ENCODE results near the gene ARV1. TPM values are rescaled to one million over a fixed set of nuclear protein-coding genes. Genes with fewer than 3 reads are reported as not detected.

ARV1 gene
- total RNA-seq, 2 experiments from 2014 or later: 1.5 to 1.8 TPM

- DNase-seq: no peak
- no peaks in the 10 kb centered on the region for H3K27me3 ChIP-seq (ENCODE audit: control insufficient read depth in 1 of 2, insufficient read depth in 2 of 2, low read length in 2 of 2)
- H3K4me3 Mint-ChIP-seq: no peak overlapping the region
- intact Hi-C loops (cut with DNase I, micrococcal nuclease): loop anchor here in 1 of 2 experiments (10.0 kb wide), 1 partner anchor 327 kb away; the partner anchor contains the start of gene COG2
- H3K36me3 ChIP-seq (ENCODE audit: insufficient read depth, low read length): peaks cover 20% of the 10 kb centered on the region
- no peak for ATAC-seq (ENCODE audit: poor library complexity)
- H3K4me1 Mint-ChIP-seq (ENCODE audit: low read depth): peaks cover 69% of the 10 kb centered on the region
- no peak for TF ChIP-seq CTCF (IDR thresholded peaks at IDR 0.05)
- peaks cover 50% of the 10 kb centered on the region for H3K4me1 ChIP-seq (ENCODE audit: insufficient read depth, low read length)
- ChIA-PET POLR2A (interaction anchor here (0.7 to 3.6 kb wide), 3 partner anchors 31 to 366 kb away, joined by 3 to 23 read pairs (median 3); partner anchors contain the start of genes EXOC8, FAM89A and SPRTN), CTCF (interaction anchor here (0.8 kb wide), 1 partner anchor 55 kb away, joined by 4 read pairs; no protein-coding TSS in a partner anchor)
- no peak overlapping the region for H3K4me3 ChIP-seq (ENCODE audit: low read length)
- peaks cover 20% of the 10 kb centered on the region for H3K36me3 Mint-ChIP-seq (ENCODE audit: low read depth)
- H3K27ac ChIP-seq (ENCODE audit: low read depth in 1 of 2, low read length in 2 of 2): no peak overlapping the region
- no peaks in the 10 kb centered on the region for H3K9me3 ChIP-seq (ENCODE audit: control insufficient read depth in 1 of 2, insufficient read depth in 1 of 2, low read length in 2 of 2)
- no peaks in the 10 kb centered on the region for H3K27me3 Mint-ChIP-seq
- no peaks in the 10 kb centered on the region for H3K9me3 Mint-ChIP-seq
- peak overlapping the region; percentile 77 for H3K27ac Mint-ChIP-seq
Observed at GRCh38 chr1:230971771-230972170, 7.1 kb upstream of the ARV1 start.

- peaks cover 20% of the 10 kb centered on the region for H3K36me3 ChIP-seq (ENCODE audit: insufficient read depth, low read length)
- peak overlapping the region; percentile 52 for H3K4me3 Mint-ChIP-seq
- peak overlapping the region; percentile 50 to 52 for H3K27ac ChIP-seq (ENCODE audit: low read depth in 1 of 2, low read length in 2 of 2)
- no peaks in the 10 kb centered on the region for H3K27me3 ChIP-seq (ENCODE audit: control insufficient read depth in 1 of 2, insufficient read depth in 2 of 2, low read length in 2 of 2)
- POLR2A ChIA-PET: interaction anchor here (0.7 to 3.6 kb wide), 10 partner anchors 9 to 1092 kb away, joined by 3 to 23 read pairs (median 3); partner anchors contain the start of gene FAM89A
- ATAC-seq (ENCODE audit: poor library complexity): peak; percentile 86
- peak in 13 of 14 experiments; percentile 40 to 88 (median 55) for DNase-seq
- no peak for TF ChIP-seq CTCF (IDR thresholded peaks at IDR 0.05)
- no peaks in the 10 kb centered on the region for H3K9me3 Mint-ChIP-seq
- peaks cover 28% of the 10 kb centered on the region for H3K36me3 Mint-ChIP-seq (ENCODE audit: low read depth)
- H3K9me3 ChIP-seq (ENCODE audit: control insufficient read depth in 1 of 2, insufficient read depth in 1 of 2, low read length in 2 of 2): no peaks in the 10 kb centered on the region
- peak overlapping the region; percentile 77 for H3K27ac Mint-ChIP-seq
- no peaks in the 10 kb centered on the region for H3K27me3 Mint-ChIP-seq
- peaks cover 59% of the 10 kb centered on the region for H3K4me1 ChIP-seq (ENCODE audit: insufficient read depth, low read length)
- H3K4me3 ChIP-seq (ENCODE audit: low read length): peak overlapping the region; percentile 2
- CTCF ChIA-PET: no interaction called here
- intact Hi-C loops (cut with DNase I, micrococcal nuclease): loop anchor here in 1 of 2 experiments (10.0 kb wide), 1 partner anchor 328 kb away; the partner anchor contains the start of gene COG2
- peaks cover 78% of the 10 kb centered on the region for H3K4me1 Mint-ChIP-seq (ENCODE audit: low read depth)
Observed at GRCh38 chr1:230972855-230973271, 6.0 kb upstream of the ARV1 start.

- Mint-ChIP-seq H3K9me3 (no peaks in the 10 kb centered on the region), H3K27me3 (no peaks in the 10 kb centered on the region), H3K27ac (peak overlapping the region; percentile 94), H3K4me1 (ENCODE audit: low read depth) (peaks cover 58% of the 10 kb centered on the region), H3K36me3 (ENCODE audit: low read depth) (peaks cover 34% of the 10 kb centered on the region), H3K4me3 (peak overlapping the region; percentile 99)
- Histone ChIP-seq H3K27me3 (ENCODE audit: control insufficient read depth in 1 of 2, insufficient read depth in 2 of 2, low read length in 2 of 2) (no peaks in the 10 kb centered on the region), H3K9me3 (ENCODE audit: control insufficient read depth in 1 of 2, insufficient read depth in 1 of 2, low read length in 2 of 2) (no peaks in the 10 kb centered on the region), H3K36me3 (ENCODE audit: insufficient read depth, low read length) (peaks cover 11% of the 10 kb centered on the region), H3K27ac (ENCODE audit: low read depth in 1 of 2, low read length in 2 of 2) (no peak overlapping the region), H3K4me3 (ENCODE audit: low read length) (no peak overlapping the region), H3K4me1 (ENCODE audit: insufficient read depth, low read length) (peaks cover 68% of the 10 kb centered on the region)
- ChIA-PET POLR2A (interaction anchor here (1.0 to 4.1 kb wide), 2 partner anchors 25 to 65 kb away, joined by 3 to 28 read pairs; partner anchors contain the start of gene FAM89A), CTCF (interaction anchor here (0.6 to 1.0 kb wide), 2 partner anchors 53 to 66 kb away, joined by 3 read pairs; no protein-coding TSS in a partner anchor)
- ATAC-seq (ENCODE audit: poor library complexity): no peak
- DNase-seq: no peak
- intact Hi-C loops (cut with DNase I, micrococcal nuclease): loop anchor here (5.0 to 10.0 kb wide), 4 partner anchors 237 to 552 kb away; partner anchors contain the start of genes COG2 (in 1 of the 2), EXOC8 (in 1 of the 2), SPRTN (in 1 of the 2) and TSNAX (in 1 of the 2)
- TF ChIP-seq CTCF (IDR thresholded peaks at IDR 0.05): no peak
Observed at GRCh38 chr1:230975636-230976035, 3.3 kb upstream of the ARV1 start.
